GM12891 (cell line): ENCODE results near the gene CD5L.

Experiments
- POLR2A ChIP-seq: IDR thresholded peaks from 2 replicates; pipeline ENCODE4 v1.6.1; 2011; ENCODE audit warnings: low read depth, low read length, control low read depth
- POLR2AphosphoS5 ChIP-seq: IDR thresholded peaks from 2 replicates; pipeline ENCODE4 v1.6.1; 2011; ENCODE audit warnings: low read depth, low read length, control low read depth

DNA sequence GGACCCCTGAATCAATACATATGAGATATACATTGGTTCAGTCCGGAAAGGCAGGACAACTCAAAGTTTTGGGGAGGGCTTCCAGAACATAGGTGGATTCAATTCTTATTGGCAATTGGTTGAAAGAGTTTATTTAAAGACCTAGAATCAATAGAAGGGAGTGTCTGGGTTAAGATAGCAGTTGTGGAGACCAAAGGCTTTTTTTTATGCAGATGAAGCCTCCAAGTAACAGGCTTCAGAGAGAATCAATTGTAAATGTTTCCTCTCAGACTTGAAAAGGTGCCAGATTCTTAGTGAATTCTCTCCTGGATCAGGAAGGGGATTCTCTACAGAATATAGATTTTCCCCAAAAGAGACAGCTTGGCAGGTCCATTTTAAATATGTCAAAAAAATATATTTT, 27.0 kb upstream of the CD5L start:
- TF ChIP-seq POLR2AphosphoS5 (no peak), POLR2A (no peak)
